Gastroesophageal sphincter (tissue), 3 donors: Measurements from ENCODE around the gene STX7.

ENCODE experiments used
- CTCF ChIP-seq, 4 experiments: fragments of 200-600 bp in 2 of 4; fragments of 450-650 bp in 2 of 4; sonication (generic) in 1 of 4; IDR thresholded peaks; one replicate each; pipeline ENCODE4 v1.5.1; 2017 to 2019; ENCODE audit warnings: antibody characterized with exemption in 4 of 4, mild to moderate bottlenecking in 2 of 4, moderate library complexity in 2 of 4
- EP300 ChIP-seq: sonication (generic); formaldehyde crosslinking; IDR thresholded peaks from one replicate; pipeline ENCODE4 v1.6.1; 2017; ENCODE audit warnings: antibody characterized with exemption, mild to moderate bottlenecking
- POLR2AphosphoS5 ChIP-seq: sonication (generic); formaldehyde crosslinking; IDR thresholded peaks from one replicate; pipeline ENCODE4 v1.6.1; 2017; ENCODE audit warnings: antibody characterized with exemption

GRCh38 chr6:132512638-132513632 lies at the start of gene STX7:
- TF ChIP-seq CTCF (IDR thresholded peaks at IDR 0.05) (peak in 1 of 4 experiments; percentile 19), EP300 (no peak), POLR2AphosphoS5 (peak; percentile 73)
